Liver (tissue), 9 donors: ENCODE measurements around the gene TOX2. TPM values are rescaled to one million over a fixed set of nuclear protein-coding genes. Genes with fewer than 3 reads are reported as not detected.

Experiments
- DNase-seq: peaks from one replicate; pipeline ENCODE4 v3.0.0-alpha.2; 2017; ENCODE audit warnings: low spot score
- H3K27ac ChIP-seq, 2 donors: one replicate each; pipeline ENCODE4 v1.7.0; 2013; ENCODE audit warnings: inconsistent platforms in 2 of 2, low read length in 2 of 2, control low read depth in 1 of 2, low read depth in 1 of 2, mild to moderate bottlenecking in 1 of 2
- H3K27me3 ChIP-seq, 4 donors: one replicate each; pipeline versions ENCODE4 v1.6.1 to v1.7.0; 2013; ENCODE audit warnings: low read length in 3 of 4, inconsistent platforms in 1 of 4, mild to moderate bottlenecking in 1 of 4, moderate library complexity in 1 of 4; ENCODE audit not compliant: control insufficient read depth in 4 of 4, insufficient read depth in 4 of 4
- H3K36me3 ChIP-seq, 4 donors: one replicate each; pipeline versions ENCODE4 v1.6.1 to v1.7.0; 2013; ENCODE audit warnings: low read length in 3 of 4, mild to moderate bottlenecking in 3 of 4, low read depth in 1 of 4, moderate library complexity in 1 of 4; ENCODE audit not compliant: control insufficient read depth in 4 of 4, insufficient read depth in 3 of 4
- H3K4me1 ChIP-seq, 4 donors: one replicate each; pipeline versions ENCODE4 v1.6.1 to v1.7.0; 2013; ENCODE audit warnings: low read length in 3 of 4, mild to moderate bottlenecking in 3 of 4, moderate library complexity in 1 of 4; ENCODE audit not compliant: control insufficient read depth in 4 of 4, insufficient read depth in 4 of 4
- H3K4me3 ChIP-seq, 3 donors: one replicate each; pipeline versions ENCODE4 v1.6.1 to v1.7.0; 2013; ENCODE audit warnings: low read length in 3 of 3, control low read depth in 1 of 3, low read depth in 1 of 3, mild to moderate bottlenecking in 1 of 3
- H3K9ac ChIP-seq, 2 donors: one replicate each; pipeline ENCODE4 v1.7.0; 2013; ENCODE audit warnings: low read length in 2 of 2, mild to moderate bottlenecking in 2 of 2, moderate library complexity in 2 of 2, control low read depth in 1 of 2, low read depth in 1 of 2
- H3K9me3 ChIP-seq, 4 donors: one replicate each; pipeline versions ENCODE4 v1.6.1 to v1.7.0; 2013; ENCODE audit warnings: low read length in 3 of 4; ENCODE audit not compliant: control insufficient read depth in 4 of 4
- EGR1 ChIP-seq, 2 donors: IDR thresholded peaks; 2 replicates each; pipeline ENCODE4 v1.6.1; 2016 to 2018; ENCODE audit warnings: antibody characterized with exemption in 2 of 2, low read depth in 2 of 2
- FOXA1 ChIP-seq: IDR thresholded peaks from 2 replicates; pipeline ENCODE4 v1.6.1; 2016; ENCODE audit warnings: antibody characterized with exemption
- FOXA2 ChIP-seq: IDR thresholded peaks from 2 replicates; pipeline ENCODE4 v1.6.1; 2016; ENCODE audit warnings: antibody characterized with exemption
- GABPA ChIP-seq, 2 donors: IDR thresholded peaks in 1 of 2; conservative IDR thresholded peaks in 1 of 2; 2 replicates each; pipeline ENCODE4 v1.6.1; 2016; ENCODE audit warnings: antibody characterized with exemption in 2 of 2, mild to moderate bottlenecking in 1 of 2, moderate library complexity in 1 of 2
- HNF4A ChIP-seq, 2 donors: conservative IDR thresholded peaks; 2 replicates each; pipeline ENCODE4 v1.6.1; 2016; ENCODE audit warnings: antibody characterized with exemption in 2 of 2, mild to moderate bottlenecking in 2 of 2
- HNF4G ChIP-seq: IDR thresholded peaks from 2 replicates; pipeline ENCODE4 v1.6.1; 2016; ENCODE audit warnings: antibody characterized with exemption
- NR2F2 ChIP-seq: IDR thresholded peaks from 2 replicates; pipeline ENCODE4 v1.6.1; 2016; ENCODE audit warnings: antibody characterized with exemption
- RXRA ChIP-seq, 2 donors: IDR thresholded peaks; 2 replicates each; pipeline ENCODE4 v1.6.1; 2017 to 2018; ENCODE audit warnings: antibody characterized with exemption in 2 of 2, mild to moderate bottlenecking in 1 of 2
- SP1 ChIP-seq: IDR thresholded peaks from 2 replicates; pipeline ENCODE4 v1.6.1; 2018; ENCODE audit warnings: antibody characterized with exemption, mild to moderate bottlenecking
- TAF1 ChIP-seq: conservative IDR thresholded peaks from 2 replicates; pipeline ENCODE4 v1.6.1; 2016; ENCODE audit warnings: antibody characterized with exemption, mild to moderate bottlenecking
- WGBS: extraction: QIAGEN DNeasy Blood & Tissue Kit; methylation state at CpG from one replicate; pipeline ENCODE4 v1.1.7; 2013; 5-methylcytosine and 5-hydroxymethylcytosine counted together
- polyA plus RNA-seq, 2 donors: library from polyadenylated mRNA; stranded (reverse) in 1 of 2; unstranded in 1 of 2; fragments of 200-250 nt in 1 of 2; fragments of >200 nt in 1 of 2; fragmentation: Nextera tagmentation in 1 of 2; extraction: Ambion mirVana in 1 of 2; gene quantifications; one replicate each; pipeline versions ENCODE4 v1.2.1 to v1.2.3, GENCODE V29; 2013 to 2015
- total RNA-seq, 2 donors: library from RNA; depleted of rRNA; stranded (reverse); fragments of >200 nt; gene quantifications; one replicate each; pipeline ENCODE4 v1.2.3, GENCODE V29; 2014
- TF ChIP-seq, protein P1 (sequence below): IDR thresholded peaks from 2 replicates; pipeline ENCODE4 v1.6.1; 2016; ENCODE audit warnings: antibody characterized with exemption
- TF ChIP-seq, protein P2 (sequence below): IDR thresholded peaks from 2 replicates; pipeline ENCODE4 v1.6.1; 2016; ENCODE audit warnings: antibody characterized with exemption
- TF ChIP-seq, protein P3 (sequence below): IDR thresholded peaks from 2 replicates; pipeline ENCODE4 v1.6.1; 2016; ENCODE audit warnings: antibody characterized with exemption
- TF ChIP-seq, protein P4 (sequence below): fragments of 150-350 bp; IDR thresholded peaks from 2 replicates; pipeline ENCODE4 v1.5.1; 2017; ENCODE audit warnings: improper control_type of control experiment, low read depth, low read length; ENCODE audit not compliant: missing input control
- TF ChIP-seq, protein P5 (sequence below): IDR thresholded peaks from 2 replicates; pipeline ENCODE4 v1.6.1; 2016; ENCODE audit warnings: antibody characterized with exemption, mild to moderate bottlenecking
- donor health status: healthy.
- donor health status: healthy.
- donor health status: healthy.
- donor health status: healthy.
- donor health status: healthy.

The TOX2 gene
- total and polyA plus RNA-seq, 4 donors: 0.33 to 2.7 (median 1.4) TPM

DNA sequence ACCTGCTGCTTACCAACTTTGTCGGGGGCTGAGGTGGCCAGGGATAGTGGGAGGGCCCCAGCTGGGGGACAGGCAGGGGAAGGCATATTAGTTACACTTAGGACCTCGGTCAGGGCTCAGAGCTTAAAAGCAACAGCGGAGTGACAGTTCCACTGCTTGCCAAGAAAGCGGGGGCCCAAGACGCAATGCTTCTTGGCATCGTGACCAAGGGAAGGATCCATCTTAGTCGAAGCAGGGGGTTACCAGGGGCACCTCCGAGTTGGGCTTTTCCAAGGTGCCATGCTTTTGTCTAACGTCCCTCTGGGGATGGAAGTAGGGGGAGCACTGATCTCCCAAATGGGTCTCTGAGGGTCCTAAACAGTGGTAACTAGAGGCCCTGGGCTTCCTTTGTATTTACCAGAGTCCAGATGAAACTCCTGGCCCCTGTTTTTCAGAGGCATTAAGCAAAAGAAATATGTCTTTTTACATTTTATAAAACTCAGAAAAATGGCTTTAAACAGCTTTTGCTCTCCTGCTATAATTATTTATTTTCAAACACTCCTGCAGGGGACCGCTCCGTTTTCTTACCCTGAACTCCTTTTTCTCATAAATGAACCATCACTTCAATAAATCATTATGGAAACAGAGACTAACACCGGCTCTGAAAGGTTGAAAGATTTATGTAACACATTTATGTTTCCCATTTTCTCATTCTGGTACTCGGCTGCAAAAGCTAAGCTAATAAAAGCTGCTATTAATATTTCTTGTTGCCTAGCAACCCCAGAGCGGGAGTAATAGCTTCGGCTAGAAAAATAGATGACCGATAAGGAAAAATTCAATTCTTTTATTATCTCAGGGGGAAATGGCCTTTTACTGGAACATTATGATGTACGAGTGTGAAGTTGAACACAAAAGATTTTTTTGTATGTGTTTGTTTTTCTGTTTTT is 100.4 kb downstream of the TOX2 start:
- DNase-seq: no peak
- WGBS: 60% methylated on average over 17 of the region's 17 CpGs
- Histone ChIP-seq H3K27ac (no peak overlapping the region), H3K36me3 (no peaks in the 10 kb centered on the region), H3K4me1 (peaks cover 0 to 2% (median 0%) of the 10 kb centered on the region in 4 donors), H3K9ac (no peak overlapping the region), H3K27me3 (peaks cover 0 to 3% (median 0%) of the 10 kb centered on the region in 4 donors), H3K9me3 (no peaks in the 10 kb centered on the region), H3K4me3 (no peak overlapping the region)
- TF ChIP-seq, protein P1, sequence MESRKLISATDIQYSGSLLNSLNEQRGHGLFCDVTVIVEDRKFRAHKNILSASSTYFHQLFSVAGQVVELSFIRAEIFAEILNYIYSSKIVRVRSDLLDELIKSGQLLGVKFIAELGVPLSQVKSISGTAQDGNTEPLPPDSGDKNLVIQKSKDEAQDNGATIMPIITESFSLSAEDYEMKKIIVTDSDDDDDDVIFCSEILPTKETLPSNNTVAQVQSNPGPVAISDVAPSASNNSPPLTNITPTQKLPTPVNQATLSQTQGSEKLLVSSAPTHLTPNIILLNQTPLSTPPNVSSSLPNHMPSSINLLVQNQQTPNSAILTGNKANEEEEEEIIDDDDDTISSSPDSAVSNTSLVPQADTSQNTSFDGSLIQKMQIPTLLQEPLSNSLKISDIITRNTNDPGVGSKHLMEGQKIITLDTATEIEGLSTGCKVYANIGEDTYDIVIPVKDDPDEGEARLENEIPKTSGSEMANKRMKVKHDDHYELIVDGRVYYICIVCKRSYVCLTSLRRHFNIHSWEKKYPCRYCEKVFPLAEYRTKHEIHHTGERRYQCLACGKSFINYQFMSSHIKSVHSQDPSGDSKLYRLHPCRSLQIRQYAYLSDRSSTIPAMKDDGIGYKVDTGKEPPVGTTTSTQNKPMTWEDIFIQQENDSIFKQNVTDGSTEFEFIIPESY: no peak
- TF ChIP-seq GABPA (IDR thresholded peaks at IDR 0.05 in 1 of 2, conservative IDR thresholded peaks at IDR 0.05 in 1 of 2): no peak
- no peak for TF ChIP-seq TAF1
- TF ChIP-seq, protein P2, sequence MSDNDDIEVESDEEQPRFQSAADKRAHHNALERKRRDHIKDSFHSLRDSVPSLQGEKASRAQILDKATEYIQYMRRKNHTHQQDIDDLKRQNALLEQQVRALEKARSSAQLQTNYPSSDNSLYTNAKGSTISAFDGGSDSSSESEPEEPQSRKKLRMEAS: no peak
- TF ChIP-seq FOXA2: no peak
- no peak for TF ChIP-seq HNF4A (conservative IDR thresholded peaks at IDR 0.05)
- TF ChIP-seq FOXA1: no peak
- no peak for TF ChIP-seq EGR1 (IDR thresholded peaks at IDR 0.05; ENCODE audit: low read depth in 2 of 2)
- TF ChIP-seq, protein P3, sequence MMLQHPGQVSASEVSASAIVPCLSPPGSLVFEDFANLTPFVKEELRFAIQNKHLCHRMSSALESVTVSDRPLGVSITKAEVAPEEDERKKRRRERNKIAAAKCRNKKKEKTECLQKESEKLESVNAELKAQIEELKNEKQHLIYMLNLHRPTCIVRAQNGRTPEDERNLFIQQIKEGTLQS: no peak
- TF ChIP-seq HNF4G: no peak
- TF ChIP-seq, protein P4, sequence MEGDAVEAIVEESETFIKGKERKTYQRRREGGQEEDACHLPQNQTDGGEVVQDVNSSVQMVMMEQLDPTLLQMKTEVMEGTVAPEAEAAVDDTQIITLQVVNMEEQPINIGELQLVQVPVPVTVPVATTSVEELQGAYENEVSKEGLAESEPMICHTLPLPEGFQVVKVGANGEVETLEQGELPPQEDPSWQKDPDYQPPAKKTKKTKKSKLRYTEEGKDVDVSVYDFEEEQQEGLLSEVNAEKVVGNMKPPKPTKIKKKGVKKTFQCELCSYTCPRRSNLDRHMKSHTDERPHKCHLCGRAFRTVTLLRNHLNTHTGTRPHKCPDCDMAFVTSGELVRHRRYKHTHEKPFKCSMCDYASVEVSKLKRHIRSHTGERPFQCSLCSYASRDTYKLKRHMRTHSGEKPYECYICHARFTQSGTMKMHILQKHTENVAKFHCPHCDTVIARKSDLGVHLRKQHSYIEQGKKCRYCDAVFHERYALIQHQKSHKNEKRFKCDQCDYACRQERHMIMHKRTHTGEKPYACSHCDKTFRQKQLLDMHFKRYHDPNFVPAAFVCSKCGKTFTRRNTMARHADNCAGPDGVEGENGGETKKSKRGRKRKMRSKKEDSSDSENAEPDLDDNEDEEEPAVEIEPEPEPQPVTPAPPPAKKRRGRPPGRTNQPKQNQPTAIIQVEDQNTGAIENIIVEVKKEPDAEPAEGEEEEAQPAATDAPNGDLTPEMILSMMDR: no peak

DNA sequence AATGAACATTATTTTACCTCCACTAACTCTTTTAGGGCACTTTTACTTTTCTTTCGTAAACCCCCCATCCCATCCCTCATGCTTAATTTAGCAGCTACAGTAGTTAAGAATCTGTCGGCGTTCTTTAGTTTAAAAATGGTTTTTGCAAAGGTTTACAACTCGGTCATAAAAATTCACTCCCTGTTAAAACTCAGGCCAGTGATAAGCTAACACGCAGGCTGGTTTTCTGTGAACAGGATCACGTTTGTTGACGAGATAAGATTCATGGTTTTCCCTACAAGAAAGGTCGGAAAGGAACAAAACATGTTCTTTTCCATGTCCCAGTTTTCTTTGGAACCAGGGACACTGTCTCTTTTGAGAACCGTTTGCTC is 101.1 kb downstream of the TOX2 start:
- 55% methylated on average over 9 of the region's 9 CpGs for WGBS
- Histone ChIP-seq H3K4me3 (no peak overlapping the region), H3K27me3 (peaks cover 0 to 3% (median 0%) of the 10 kb centered on the region in 4 donors)

DNA sequence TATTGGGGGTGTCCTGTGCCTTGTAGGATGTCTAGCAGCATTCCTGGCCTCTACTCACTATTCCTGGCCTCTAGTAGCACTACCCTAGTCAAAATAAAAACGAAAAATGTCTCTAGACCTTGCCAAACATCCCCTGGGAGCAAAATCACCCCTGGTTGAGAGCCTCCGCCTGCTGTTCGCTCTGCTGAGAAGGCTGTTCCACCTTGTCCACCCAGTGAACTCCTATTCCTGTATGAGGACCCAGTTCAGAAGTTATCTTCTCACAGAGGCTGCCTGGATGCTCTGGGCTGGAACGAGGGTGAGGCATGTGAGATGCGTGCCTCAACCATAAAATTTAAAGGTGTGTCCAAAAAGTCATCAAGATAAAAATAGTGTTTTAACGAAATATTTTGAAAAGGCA is 101.9 kb downstream of the TOX2 start:
- Histone ChIP-seq H3K4me1 (peaks cover 0 to 2% (median 0%) of the 10 kb centered on the region in 4 donors), H3K9ac (no peak overlapping the region), H3K36me3 (no peaks in the 10 kb centered on the region), H3K27ac (no peak overlapping the region), H3K4me3 (no peak overlapping the region), H3K9me3 (no peaks in the 10 kb centered on the region), H3K27me3 (no peaks in the 10 kb centered on the region)
- WGBS: 74% methylated on average over 6 of the region's 6 CpGs
- TF ChIP-seq GABPA (IDR thresholded peaks at IDR 0.05 in 1 of 2, conservative IDR thresholded peaks at IDR 0.05 in 1 of 2): no peak
- TF ChIP-seq TAF1: no peak
- TF ChIP-seq NR2F2: no peak
- TF ChIP-seq HNF4G: no peak
- TF ChIP-seq SP1: no peak
- TF ChIP-seq EGR1 (IDR thresholded peaks at IDR 0.05; ENCODE audit: low read depth in 2 of 2): no peak
- TF ChIP-seq, protein P3: no peak
- no peak for TF ChIP-seq FOXA1
- no peak for TF ChIP-seq RXRA (IDR thresholded peaks at IDR 0.05)
- TF ChIP-seq, protein P5, sequence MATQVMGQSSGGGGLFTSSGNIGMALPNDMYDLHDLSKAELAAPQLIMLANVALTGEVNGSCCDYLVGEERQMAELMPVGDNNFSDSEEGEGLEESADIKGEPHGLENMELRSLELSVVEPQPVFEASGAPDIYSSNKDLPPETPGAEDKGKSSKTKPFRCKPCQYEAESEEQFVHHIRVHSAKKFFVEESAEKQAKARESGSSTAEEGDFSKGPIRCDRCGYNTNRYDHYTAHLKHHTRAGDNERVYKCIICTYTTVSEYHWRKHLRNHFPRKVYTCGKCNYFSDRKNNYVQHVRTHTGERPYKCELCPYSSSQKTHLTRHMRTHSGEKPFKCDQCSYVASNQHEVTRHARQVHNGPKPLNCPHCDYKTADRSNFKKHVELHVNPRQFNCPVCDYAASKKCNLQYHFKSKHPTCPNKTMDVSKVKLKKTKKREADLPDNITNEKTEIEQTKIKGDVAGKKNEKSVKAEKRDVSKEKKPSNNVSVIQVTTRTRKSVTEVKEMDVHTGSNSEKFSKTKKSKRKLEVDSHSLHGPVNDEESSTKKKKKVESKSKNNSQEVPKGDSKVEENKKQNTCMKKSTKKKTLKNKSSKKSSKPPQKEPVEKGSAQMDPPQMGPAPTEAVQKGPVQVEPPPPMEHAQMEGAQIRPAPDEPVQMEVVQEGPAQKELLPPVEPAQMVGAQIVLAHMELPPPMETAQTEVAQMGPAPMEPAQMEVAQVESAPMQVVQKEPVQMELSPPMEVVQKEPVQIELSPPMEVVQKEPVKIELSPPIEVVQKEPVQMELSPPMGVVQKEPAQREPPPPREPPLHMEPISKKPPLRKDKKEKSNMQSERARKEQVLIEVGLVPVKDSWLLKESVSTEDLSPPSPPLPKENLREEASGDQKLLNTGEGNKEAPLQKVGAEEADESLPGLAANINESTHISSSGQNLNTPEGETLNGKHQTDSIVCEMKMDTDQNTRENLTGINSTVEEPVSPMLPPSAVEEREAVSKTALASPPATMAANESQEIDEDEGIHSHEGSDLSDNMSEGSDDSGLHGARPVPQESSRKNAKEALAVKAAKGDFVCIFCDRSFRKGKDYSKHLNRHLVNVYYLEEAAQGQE: no peak
- no peak for TF ChIP-seq HNF4A (conservative IDR thresholded peaks at IDR 0.05)
- no peak for DNase-seq

More for the DNA sequence above, 101.1 kb downstream of the TOX2 start:
- DNase-seq: no peak
- Histone ChIP-seq H3K9me3 (no peaks in the 10 kb centered on the region), H3K27ac (peak overlapping the region in 1 of 2 donors; percentile 23), H3K4me1 (peaks cover 0 to 2% (median 0%) of the 10 kb centered on the region in 4 donors), H3K9ac (no peak overlapping the region), H3K36me3 (no peaks in the 10 kb centered on the region)
- TF ChIP-seq NR2F2 (peak; percentile 10), HNF4A (conservative IDR thresholded peaks at IDR 0.05) (no peak)
